Astrocyte (in vitro differentiated cells and primary cell): ENCODE data around the gene IL2RG. TPM values are rescaled to one million over a fixed set of nuclear protein-coding genes. Genes with fewer than 3 reads are reported as not detected.

Experiments
- DNase-seq: peaks from one replicate; pipeline ENCODE4 v3.0.0-alpha.2; 2010; ENCODE audit warnings: low read depth
- FAIRE-seq: peaks from 2 replicates; lab custom pipeline; 2011; peaks lifted over from hg19 to GRCh38; lab: Jason Lieb, UNC
- H2AFZ ChIP-seq: 2 replicates; pipeline ENCODE4 v1.6.0; 2012; ENCODE audit warnings: low read depth, low read length, inconsistent platforms
- H3K27ac ChIP-seq: 2 replicates; pipeline ENCODE4 v1.5.1; 2011; ENCODE audit warnings: low read depth, low read length, inconsistent platforms
- H3K27me3 ChIP-seq: 2 replicates; pipeline ENCODE4 v1.6.0; 2011; ENCODE audit warnings: low read length, inconsistent platforms; ENCODE audit not compliant: insufficient read depth
- H3K36me3 ChIP-seq: 2 replicates; pipeline ENCODE4 v1.5.1; 2011; ENCODE audit warnings: low read length, inconsistent platforms; ENCODE audit not compliant: insufficient read depth
- H3K4me1 ChIP-seq: 2 replicates; pipeline ENCODE4 v1.5.1; 2011; ENCODE audit warnings: low read length, inconsistent platforms; ENCODE audit not compliant: insufficient read depth
- H3K4me2 ChIP-seq: 2 replicates; pipeline ENCODE4 v1.6.0; 2012; ENCODE audit warnings: low read length, inconsistent platforms
- H3K4me3 ChIP-seq: 2 replicates; pipeline ENCODE4 v1.5.1; 2011; ENCODE audit warnings: low read depth, mild to moderate bottlenecking, low read length, inconsistent platforms; ENCODE audit not compliant: insufficient read depth
- H3K79me2 ChIP-seq: 2 replicates; pipeline ENCODE4 v1.6.0; 2012; ENCODE audit warnings: mild to moderate bottlenecking, low read length, inconsistent platforms; ENCODE audit not compliant: insufficient read depth
- H3K9ac ChIP-seq: 2 replicates; pipeline ENCODE4 v1.6.0; 2012; ENCODE audit warnings: mild to moderate bottlenecking, low read length, inconsistent platforms
- H3K9me3 ChIP-seq: 2 replicates; pipeline ENCODE4 v1.5.1; 2012; ENCODE audit warnings: low read depth, mild to moderate bottlenecking, low read length, inconsistent platforms; ENCODE audit not compliant: insufficient read depth
- H4K20me1 ChIP-seq: 2 replicates; pipeline ENCODE4 v1.6.0; 2012; ENCODE audit warnings: low read length, inconsistent platforms; ENCODE audit not compliant: insufficient read depth
- H3K27ac Mint-ChIP-seq: one replicate; pipeline ENCODE4 v1.8.0; 2021; ENCODE audit warnings: mild to moderate bottlenecking, mixed read lengths; ENCODE audit not compliant: unreplicated experiment
- H3K27me3 Mint-ChIP-seq: one replicate; pipeline ENCODE4 v1.8.0; 2021; ENCODE audit warnings: low read depth, mixed read lengths; ENCODE audit not compliant: unreplicated experiment
- H3K36me3 Mint-ChIP-seq: one replicate; pipeline ENCODE4 v1.8.0; 2021; ENCODE audit warnings: low read depth, mixed read lengths; ENCODE audit not compliant: unreplicated experiment
- H3K4me1 Mint-ChIP-seq: one replicate; pipeline ENCODE4 v1.8.0; 2021; ENCODE audit warnings: low read depth, mixed read lengths; ENCODE audit not compliant: unreplicated experiment
- H3K4me3 Mint-ChIP-seq: one replicate; pipeline ENCODE4 v1.8.0; 2021; ENCODE audit warnings: mild to moderate bottlenecking, moderate library complexity, mixed read lengths; ENCODE audit not compliant: unreplicated experiment
- H3K9me3 Mint-ChIP-seq: one replicate; pipeline ENCODE4 v1.8.0; 2021; ENCODE audit warnings: mild to moderate bottlenecking, mixed read lengths; ENCODE audit not compliant: unreplicated experiment
- CTCF ChIP-seq: IDR thresholded peaks from 2 replicates; pipeline ENCODE4 v1.5.1; 2011; ENCODE audit warnings: low read depth, mild to moderate bottlenecking, inconsistent platforms, low read length, moderate library complexity; ENCODE audit not compliant: insufficient read depth
- EZH2 ChIP-seq: IDR thresholded peaks from 2 replicates; pipeline ENCODE4 v1.6.1; 2012; ENCODE audit warnings: mild to moderate bottlenecking, low read length, inconsistent platforms; ENCODE audit not compliant: insufficient read depth
- total RNA-seq: library from RNA; stranded (reverse); gene quantifications from 2 replicates; pipeline ENCODE4 v1.2.1, GENCODE V29; 2021

IL2RG gene
- total RNA-seq, 1 donor from 2014 or later = 0.59 TPM

DNA sequence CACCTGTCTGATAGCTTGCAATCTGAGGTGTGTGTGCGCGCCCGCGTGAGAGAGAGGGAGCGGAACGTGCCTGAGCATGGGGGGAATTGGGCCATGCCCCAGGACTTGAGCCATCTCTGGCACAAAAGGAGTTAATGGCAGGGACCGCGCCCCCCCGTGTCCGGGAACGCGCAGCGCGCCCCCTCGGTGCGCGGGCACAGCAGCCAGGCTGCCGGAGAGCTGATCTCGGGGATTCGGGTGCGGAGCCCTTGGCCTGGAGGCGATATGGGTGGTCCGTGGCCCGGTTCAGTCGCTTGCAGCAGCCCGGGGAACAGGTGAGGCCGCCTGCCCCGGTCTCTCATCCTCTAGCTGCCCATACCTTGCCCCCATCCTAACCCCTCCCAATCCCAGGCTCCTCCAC is 33.3 kb upstream of the IL2RG start, which contains the start of gene NLGN3:
TSS of gene NLGN3 (plus strand) at position 191 of the 400 bp plus-strand sequence. CDS start 2,909 bp downstream, outside the sequence.
- Mint-ChIP-seq H3K4me1 (peaks cover 4% of the 10 kb centered on the region), H3K36me3 (no peaks in the 10 kb centered on the region), H3K4me3 (no peak within 1 kb of the TSS), H3K27ac (peak within 1 kb of the TSS; percentile 66), H3K27me3 (no peaks in the 10 kb centered on the region), H3K9me3 (no peaks in the 10 kb centered on the region)
- Histone ChIP-seq H3K4me3 (no peak within 1 kb of the TSS), H3K27me3 (no peaks in the 10 kb centered on the region), H3K9ac (peak within 1 kb of the TSS; percentile 58), H4K20me1 (no peaks in the 10 kb centered on the region), H3K79me2 (no peaks in the 10 kb centered on the region), H3K9me3 (no peaks in the 10 kb centered on the region), H3K27ac (no peak within 1 kb of the TSS), H2AFZ (no peak within 1 kb of the TSS), H3K4me2 (peak within 1 kb of the TSS; percentile 86), H3K36me3 (peaks cover 2% of the 10 kb centered on the region), H3K4me1 (no peaks in the 10 kb centered on the region)
- TF ChIP-seq EZH2 = no peak
- TF ChIP-seq CTCF = no peak
- FAIRE-seq = no peak
- no peak for DNase-seq

DNA sequence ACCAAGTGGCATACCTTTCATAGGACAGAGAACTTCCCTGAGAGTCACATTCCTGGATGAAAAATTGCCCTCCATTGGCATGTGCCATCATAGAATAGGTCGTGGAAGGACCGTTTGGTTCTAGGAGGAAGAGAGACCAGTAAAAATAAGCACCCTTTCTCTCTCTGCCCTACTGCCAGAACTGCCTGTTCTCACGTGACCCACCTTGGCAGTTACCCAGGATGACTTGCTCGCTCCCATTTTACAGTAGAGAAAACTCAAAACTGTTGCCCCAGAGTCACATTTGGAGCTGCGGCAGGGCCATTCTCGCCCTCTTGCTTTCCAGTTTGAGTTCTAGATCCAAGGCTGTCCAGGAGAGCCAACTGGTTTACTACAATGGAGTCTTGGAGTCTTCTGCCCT is 32.1 kb upstream of the IL2RG start:
- H2AFZ ChIP-seq = no peak overlapping the region
- no peak overlapping the region for H3K4me3 ChIP-seq
- H3K27ac ChIP-seq = no peak overlapping the region
- Mint-ChIP-seq H3K27ac (no peak overlapping the region), H3K4me3 (no peak overlapping the region), H3K27me3 (no peaks in the 10 kb centered on the region), H3K9me3 (no peaks in the 10 kb centered on the region), H3K4me1 (peaks cover 11% of the 10 kb centered on the region), H3K36me3 (peaks cover 5% of the 10 kb centered on the region)
- TF ChIP-seq EZH2 (no peak), CTCF (no peak)
- no peaks in the 10 kb centered on the region for H3K4me1 ChIP-seq
- no peak overlapping the region for H3K9ac ChIP-seq
- FAIRE-seq (no peak), DNase-seq (no peak)
- no peaks in the 10 kb centered on the region for H3K9me3 ChIP-seq
- H4K20me1 ChIP-seq = no peaks in the 10 kb centered on the region
- H3K36me3 ChIP-seq = peaks cover 5% of the 10 kb centered on the region
- H3K27me3 ChIP-seq = no peaks in the 10 kb centered on the region
- no peak overlapping the region for H3K4me2 ChIP-seq
- no peaks in the 10 kb centered on the region for H3K79me2 ChIP-seq

DNA sequence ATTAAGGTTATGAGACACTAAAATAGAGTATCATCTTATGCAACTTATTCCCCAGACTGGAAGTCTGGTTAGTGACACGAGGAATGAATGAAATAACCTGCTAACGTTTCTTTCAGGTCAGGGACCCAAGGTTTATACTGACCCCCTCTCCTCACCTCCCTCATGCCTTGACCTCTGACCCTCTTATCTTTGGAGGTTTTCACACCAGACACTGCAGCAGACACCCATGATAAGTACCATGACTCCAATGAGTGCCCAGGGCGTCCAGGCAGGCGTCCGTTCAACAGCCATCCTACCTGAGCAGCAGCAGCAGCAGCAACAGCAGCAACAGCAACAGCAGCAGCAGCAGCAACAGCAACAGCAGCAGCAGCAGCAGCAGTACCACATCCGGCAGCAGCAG is 29.1 kb upstream of the IL2RG start:
- no peak overlapping the region for H3K4me3 Mint-ChIP-seq
- no peaks in the 10 kb centered on the region for H3K9me3 Mint-ChIP-seq

More for the DNA sequence above, 29.1 kb upstream of the IL2RG start:
- Mint-ChIP-seq H3K36me3 (peaks cover 11% of the 10 kb centered on the region), H3K27me3 (no peaks in the 10 kb centered on the region), H3K27ac (no peak overlapping the region), H3K4me1 (peaks cover 11% of the 10 kb centered on the region)
- no peak for DNase-seq
- H2AFZ ChIP-seq = no peak overlapping the region
- FAIRE-seq = no peak
- no peak overlapping the region for H3K4me2 ChIP-seq
- TF ChIP-seq CTCF (no peak), EZH2 (no peak)
- no peaks in the 10 kb centered on the region for H3K4me1 ChIP-seq
- no peaks in the 10 kb centered on the region for H3K79me2 ChIP-seq
- no peaks in the 10 kb centered on the region for H3K9me3 ChIP-seq
- H3K27ac ChIP-seq = no peak overlapping the region
- peaks cover 11% of the 10 kb centered on the region for H3K36me3 ChIP-seq
- H3K9ac ChIP-seq = no peak overlapping the region
- H3K4me3 ChIP-seq = no peak overlapping the region
- H4K20me1 ChIP-seq = no peaks in the 10 kb centered on the region
- no peaks in the 10 kb centered on the region for H3K27me3 ChIP-seq
